Osteocyte (in vitro differentiated cells): ENCODE measurements around the gene PRKCI. TPM values are rescaled to one million over a fixed set of nuclear protein-coding genes. Genes with fewer than 3 reads are reported as not detected.
"Not testable (repeated sequence)": the region's sequence is repeated elsewhere in the genome, so short reads cannot be mapped to it uniquely, and the experiment has no call there.

Experiments
- DNase-seq: peaks from one replicate; pipeline ENCODE4 v3.0.0; 2021; ENCODE audit warnings: mixed read lengths; ENCODE audit not compliant: unreplicated experiment; ENCODE audit errors: extremely low spot score
- H3K27ac Mint-ChIP-seq: one replicate; pipeline ENCODE4 v1.8.0; 2021; ENCODE audit warnings: mild to moderate bottlenecking, mixed read lengths; ENCODE audit not compliant: unreplicated experiment
- H3K27me3 Mint-ChIP-seq: one replicate; pipeline ENCODE4 v1.8.0; 2021; ENCODE audit warnings: mixed read lengths; ENCODE audit not compliant: unreplicated experiment
- H3K36me3 Mint-ChIP-seq: one replicate; pipeline ENCODE4 v1.8.0; 2021; ENCODE audit warnings: mixed read lengths; ENCODE audit not compliant: unreplicated experiment
- H3K4me1 Mint-ChIP-seq: one replicate; pipeline ENCODE4 v1.8.0; 2021; ENCODE audit warnings: mixed read lengths; ENCODE audit not compliant: unreplicated experiment
- H3K4me3 Mint-ChIP-seq: one replicate; pipeline ENCODE4 v1.8.0; 2021; ENCODE audit warnings: mild to moderate bottlenecking, moderate library complexity, mixed read lengths; ENCODE audit not compliant: unreplicated experiment
- H3K9me3 Mint-ChIP-seq: one replicate; pipeline ENCODE4 v1.8.0; 2021; ENCODE audit warnings: mixed read lengths; ENCODE audit not compliant: unreplicated experiment
- CTCF ChIP-seq: fragments of 200-600 bp; sonication (generic); IDR thresholded peaks from 2 replicates; pipeline ENCODE4 v1.5.0; 2021; ENCODE audit warnings: antibody characterized with exemption, mild to moderate bottlenecking, moderate library complexity
- total RNA-seq: library from RNA; stranded (reverse); gene quantifications from 2 replicates; pipeline ENCODE4 v1.2.1, GENCODE V29; 2021

PRKCI gene
- total RNA-seq, 1 donor from 2014 or later: 48.0 TPM

- no peak overlapping the region for H3K27ac Mint-ChIP-seq
- DNase-seq: no peak
- no peaks in the 10 kb centered on the region for H3K9me3 Mint-ChIP-seq
- H3K4me3 Mint-ChIP-seq: no peak overlapping the region
- TF ChIP-seq CTCF: no peak
- H3K36me3 Mint-ChIP-seq: no peaks in the 10 kb centered on the region
- peaks cover 25% of the 10 kb centered on the region for H3K27me3 Mint-ChIP-seq
- H3K4me1 Mint-ChIP-seq: peaks cover 8% of the 10 kb centered on the region
Measured at GRCh38 chr3:170201527-170201926, 20.7 kb upstream of the PRKCI start.

- H3K27me3 Mint-ChIP-seq: peaks cover 25% of the 10 kb centered on the region
- no peak for TF ChIP-seq CTCF
- no peak overlapping the region for H3K27ac Mint-ChIP-seq
- no peaks in the 10 kb centered on the region for H3K9me3 Mint-ChIP-seq
- no peak for DNase-seq
- peaks cover 8% of the 10 kb centered on the region for H3K4me1 Mint-ChIP-seq
- H3K4me3 Mint-ChIP-seq: no peak overlapping the region
- H3K36me3 Mint-ChIP-seq: no peaks in the 10 kb centered on the region
Measured at GRCh38 chr3:170203457-170203856, 18.8 kb upstream of the PRKCI start.

- Mint-ChIP-seq H3K4me1 (peaks cover 8% of the 10 kb centered on the region), H3K27me3 (peaks cover 22% of the 10 kb centered on the region), H3K4me3 (no peak overlapping the region), H3K27ac (no peak overlapping the region), H3K36me3 (no peaks in the 10 kb centered on the region), H3K9me3 (no peaks in the 10 kb centered on the region)
- no peak for DNase-seq
- TF ChIP-seq CTCF: no peak
Measured at GRCh38 chr3:170204023-170204472, 18.2 kb upstream of the PRKCI start.

- DNase-seq: no peak
- Mint-ChIP-seq H3K36me3 (no peaks in the 10 kb centered on the region), H3K4me3 (no peak overlapping the region), H3K4me1 (peaks cover 8% of the 10 kb centered on the region), H3K27ac (no peak overlapping the region), H3K9me3 (no peaks in the 10 kb centered on the region), H3K27me3 (peaks cover 18% of the 10 kb centered on the region)
- TF ChIP-seq CTCF: no peak
Measured at GRCh38 chr3:170204509-170204908, 17.7 kb upstream of the PRKCI start.

GRCh38 chr3:170205302-170205701 lies 16.9 kb upstream of the PRKCI start:
- peaks cover 14% of the 10 kb centered on the region for H3K27me3 Mint-ChIP-seq
- TF ChIP-seq CTCF: no peak
- no peak overlapping the region for H3K4me3 Mint-ChIP-seq
- no peaks in the 10 kb centered on the region for H3K36me3 Mint-ChIP-seq
- H3K4me1 Mint-ChIP-seq: peaks cover 8% of the 10 kb centered on the region
- no peak overlapping the region for H3K27ac Mint-ChIP-seq
- H3K9me3 Mint-ChIP-seq: no peaks in the 10 kb centered on the region
- no peak for DNase-seq

- DNase-seq, H3K4me1 Mint-ChIP-seq: not testable (repeated sequence)
Measured at GRCh38 chr3:170206164-170206762, 16.0 kb upstream of the PRKCI start.

More at GRCh38 chr3:170206164-170206762, 16.0 kb upstream of the PRKCI start:
- H3K36me3 Mint-ChIP-seq, H3K4me3 Mint-ChIP-seq, H3K27ac Mint-ChIP-seq, H3K9me3 Mint-ChIP-seq, H3K27me3 Mint-ChIP-seq: not testable (repeated sequence)
